HepG2 (cell line): ENCODE results near the gene DNAJC15. TPM values are rescaled to one million over a fixed set of nuclear protein-coding genes. Genes with fewer than 3 reads are reported as not detected.

Source experiments
- ATAC-seq: fragments of 200-7000 bp; cut with Tn5 transposase; 3 replicates; pipeline ENCODE4 v1.9.1; 2020; ENCODE audit warnings: mild to moderate bottlenecking, moderate library complexity
- BruUV-seq: library from RNA; stranded (reverse); fragments of 400-500 nt; replicated peaks from 2 replicates; lab custom pipeline; 2021; lab: Mats Ljungman, UMichigan
- CTCF ChIA-PET: fragments of 300-600 bp; formaldehyde crosslinking; extraction: SDS; loops from one replicate; lab custom pipeline; 2021; ENCODE audit warnings: low total read pairs, inconsistent platforms, low intra/inter-chr PET ratio; lab: Yijun Ruan, JAX
- POLR2A ChIA-PET: fragments of 350-600 bp; sonication (Branson Sonifier 250); formaldehyde crosslinking; loops from one replicate; lab custom pipeline; 2020; ENCODE audit warnings: antibody characterized with exemption, inconsistent platforms; lab: Yijun Ruan, JAX
- DNase-seq: peaks from one replicate; pipeline ENCODE4 v3.0.0-alpha.2; 2015; ENCODE audit warnings: low spot score
- FAIRE-seq: peaks from 3 replicates; lab custom pipeline; 2011; peaks lifted over from hg19 to GRCh38; lab: Jason Lieb, UNC
- H2AFZ ChIP-seq: one replicate; pipeline ENCODE4 v1.6.1; 2011; ENCODE audit warnings: low read length, inconsistent platforms
- H3K27ac ChIP-seq: fragments of 300-600 bp; 3 replicates; pipeline ENCODE4 v1.8.0; 2011; ENCODE audit warnings: mixed run types, mild to moderate bottlenecking, mixed read lengths, low read length, inconsistent platforms; ENCODE audit not compliant: insufficient read depth; ENCODE audit errors: extremely low read length
- H3K27me3 ChIP-seq, 2 experiments: fragments of 200-600 bp in 1 of 2; 2 replicates in 1 of 2; 3 replicates in 1 of 2; pipeline versions ENCODE4 v1.6.0 to v1.8.0; 2011; ENCODE audit warnings: low read length in 2 of 2, mild to moderate bottlenecking in 2 of 2, moderate library complexity in 2 of 2, inconsistent platforms in 1 of 2; ENCODE audit not compliant: insufficient read depth in 2 of 2, control insufficient read depth in 1 of 2
- H3K36me3 ChIP-seq, 2 experiments: fragments of 200-600 bp in 1 of 2; replicated peaks in 1 of 2; 2 replicates in 1 of 2; 3 replicates in 1 of 2; pipeline versions ENCODE4 v1.5.1 to v1.8.0; 2011; ENCODE audit warnings: low read length in 2 of 2, inconsistent platforms in 1 of 2; ENCODE audit not compliant: insufficient read depth in 2 of 2, control insufficient read depth in 1 of 2
- H3K4me1 ChIP-seq: 2 replicates; pipeline ENCODE4 v1.5.1; 2012; ENCODE audit warnings: low read length, inconsistent platforms; ENCODE audit not compliant: insufficient read depth
- H3K4me2 ChIP-seq: 2 replicates; pipeline ENCODE4 v1.6.0; 2011; ENCODE audit warnings: low read depth, low read length, inconsistent platforms
- H3K4me3 ChIP-seq, 3 experiments: fragments of 200-600 bp in 1 of 3; sonication (generic), shearing (Covaris generic) in 1 of 3; replicated peaks in 1 of 3; 2 replicates each; pipeline ENCODE4 v1.5.1; 2011 to 2016; ENCODE audit warnings: low read length in 3 of 3, inconsistent platforms in 2 of 3, low read depth in 2 of 3, mild to moderate bottlenecking in 2 of 3, control low read depth in 1 of 3, mixed read lengths in 1 of 3; ENCODE audit not compliant: insufficient read depth in 1 of 3
- H3K79me2 ChIP-seq: one replicate; pipeline ENCODE4 v1.6.1; 2011; ENCODE audit warnings: low read length, inconsistent platforms; ENCODE audit not compliant: insufficient read depth
- H3K9ac ChIP-seq: 2 replicates; pipeline ENCODE4 v1.6.0; 2011; ENCODE audit warnings: mild to moderate bottlenecking, low read depth, low read length, inconsistent platforms; ENCODE audit not compliant: insufficient read depth
- H3K9me3 ChIP-seq: 2 replicates; pipeline ENCODE4 v1.5.1; 2012; ENCODE audit warnings: mild to moderate bottlenecking, low read length
- H4K20me1 ChIP-seq: 2 replicates; pipeline ENCODE4 v1.6.0; 2011; ENCODE audit warnings: inconsistent platforms, mild to moderate bottlenecking, low read length, moderate library complexity; ENCODE audit not compliant: insufficient read depth
- ADNP ChIP-seq: sonication (generic); formaldehyde crosslinking; IDR thresholded peaks from 2 replicates; pipeline ENCODE4 v1.4.0; 2020; ENCODE audit warnings: missing genetic modification reagents
- MEIS1 ChIP-seq: sonication (generic); formaldehyde crosslinking; IDR thresholded peaks from 2 replicates; pipeline ENCODE4 v1.9.0; 2021; ENCODE audit warnings: mild to moderate bottlenecking, missing genetic modification reagents, moderate library complexity, borderline replicate concordance
- NKX3-1 ChIP-seq: sonication (generic); formaldehyde crosslinking; IDR thresholded peaks from 2 replicates; pipeline ENCODE4 v1.5.0; 2020; ENCODE audit warnings: missing genetic modification reagents
- SP140L ChIP-seq: sonication (generic); formaldehyde crosslinking; IDR thresholded peaks from 2 replicates; pipeline ENCODE4 v1.4.0; 2020; ENCODE audit warnings: missing genetic modification reagents, borderline replicate concordance
- ZC3H13 ChIP-seq: sonication (generic); formaldehyde crosslinking; IDR thresholded peaks from 2 replicates; pipeline ENCODE4 v1.8.1; 2023; ENCODE audit warnings: mild to moderate bottlenecking, missing genetic modification reagents, moderate library complexity
- ZNF550 ChIP-seq: sonication (generic); formaldehyde crosslinking; IDR thresholded peaks from 2 replicates; pipeline ENCODE4 v1.4.0; 2020; ENCODE audit warnings: mild to moderate bottlenecking, missing genetic modification reagents, borderline replicate concordance
- WGBS: methylation state at CpG from one replicate; pipeline ENCODE4 v1.1.6; 2017; ENCODE audit warnings: low lambda C conversion rate; 5-methylcytosine and 5-hydroxymethylcytosine counted together
- in situ Hi-C: cut with HindIII; loops from 2 replicates; pipeline ENCODE4 v1.10.0; 2017; ENCODE audit warnings: low pct_unique_long_range_greater_than_20kb; ENCODE audit not compliant: extremely low pct_ligation_motif_present
- intact Hi-C: fragments of 100-400 bp; cut with micrococcal nuclease; formaldehyde crosslinking; loops from one replicate; pipeline ENCODE4 v1.10.0; 2022; ENCODE audit not compliant: unreplicated experiment
- polyA plus RNA-seq, 8 experiments: library from polyadenylated mRNA; depleted of rRNA in 3 of 8; stranded (reverse) in 7 of 8; unstranded in 1 of 8; fragments of >200 nt; fragmentation: Illumina TruSeq in 4 of 8; extraction: Trizol in 4 of 8; gene quantifications; 2 replicates each; pipeline versions ENCODE4 v1.2.1 to v1.2.3, GENCODE V29; 2011 to 2016; ENCODE audit warnings: low read depth in 4 of 8, missing spikeins in 1 of 8, mixed read lengths in 1 of 8; ENCODE audit not compliant: insufficient read depth in 1 of 8
- total RNA-seq, 5 experiments: library from RNA; depleted of rRNA; stranded (reverse); fragments of >200 nt; fragmentation: Illumina TruSeq; extraction: Trizol; gene quantifications; 2 replicates each; pipeline ENCODE4 v1.2.3, GENCODE V29; 2016; ENCODE audit warnings: low read depth in 1 of 5

Gene DNAJC15
- total and polyA plus RNA-seq, 2 of the 13 experiments (the other 11 are each of a cell fraction or from before 2014, with no cell fraction given): 23.0 to 31.9 TPM

- TF ChIP-seq MEIS1 (CRISPR knock-in tag) (no peak), ZC3H13 (no peak), SP140L (CRISPR knock-in tag) (no peak), ZNF550 (CRISPR knock-in tag) (no peak)
Measured at GRCh38 chr13:43020794-43021193, 2.6 kb upstream of the DNAJC15 start (continued).

DNA sequence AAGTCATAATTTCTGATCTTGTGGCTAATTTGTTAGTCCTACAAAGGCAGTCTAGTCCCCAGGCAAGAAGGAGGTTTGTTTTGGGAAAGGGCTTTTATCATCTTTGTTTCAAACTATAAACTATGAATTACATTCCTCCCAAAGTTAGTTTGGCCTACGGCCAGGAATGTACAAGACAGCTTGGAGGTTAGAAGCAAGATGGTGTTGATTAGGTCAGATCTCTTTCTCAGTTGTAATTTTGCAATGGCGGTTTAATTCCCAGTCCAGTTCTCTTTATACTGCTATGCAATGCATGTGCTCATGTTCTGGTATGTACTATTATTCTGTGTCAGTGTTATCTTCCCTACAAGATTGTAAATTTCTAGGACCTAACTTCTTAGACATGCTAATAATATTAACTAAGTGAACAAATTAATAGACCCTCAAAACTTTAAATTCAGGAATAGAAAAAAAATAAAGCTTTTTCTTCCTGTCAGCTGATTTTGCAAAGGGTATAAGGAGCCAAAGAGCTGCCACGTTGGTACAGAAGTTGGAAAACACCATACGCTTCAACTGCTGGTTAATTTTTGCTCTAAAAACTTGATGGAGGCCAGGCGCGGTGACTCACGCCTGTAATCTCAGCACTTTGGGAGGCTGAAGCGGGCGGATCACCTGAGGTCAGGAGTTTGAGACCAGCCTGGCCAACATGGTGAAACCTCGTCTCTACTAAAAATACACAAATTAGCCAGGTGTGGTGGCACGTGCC is 1.3 kb upstream of the DNAJC15 start:
- no TSS peak for BruUV-seq
- intact Hi-C loops (loop anchor here (5.0 kb wide), 1 partner anchor 45 kb away; no protein-coding TSS in a partner anchor), in situ Hi-C loops (no loop called here)
- ATAC-seq: no peak
- Histone ChIP-seq H3K4me3 (no peak overlapping the region), H3K9me3 (no peaks in the 10 kb centered on the region), H4K20me1 (no peaks in the 10 kb centered on the region), H2AFZ (no peak overlapping the region), H3K79me2 (peaks cover 29% of the 10 kb centered on the region), H3K4me2 (no peak overlapping the region), H3K27me3 (no peaks in the 10 kb centered on the region; a peak in 2 of 5 replicates), H3K4me1 (peaks cover 32% of the 10 kb centered on the region), H3K36me3 (no peaks in the 10 kb centered on the region), H3K27ac (no peak overlapping the region), H3K9ac (no peak overlapping the region)
- no peak for TF ChIP-seq ADNP (CRISPR knock-in tag)
- TF ChIP-seq NKX3-1 (CRISPR knock-in tag): no peak
- ChIA-PET CTCF (no interaction called here), POLR2A (interaction anchor here (1.5 to 4.0 kb wide), 2 partner anchors 35 to 37 kb away, joined by 4 to 12 read pairs; no protein-coding TSS in a partner anchor)
- WGBS: 76% methylated on average over 9 of the region's 11 CpGs
- FAIRE-seq: no peak
- no peak for DNase-seq
